Anterior cingulate cortex (tissue), 58 donors: Measurements from ENCODE around the gene TRIM69.

Experiments
- DNase-seq, 58 donors: peaks; one replicate each; lab custom pipeline; 2025; lab: John Stamatoyannopoulos, UW

Gene TRIM69

DNA sequence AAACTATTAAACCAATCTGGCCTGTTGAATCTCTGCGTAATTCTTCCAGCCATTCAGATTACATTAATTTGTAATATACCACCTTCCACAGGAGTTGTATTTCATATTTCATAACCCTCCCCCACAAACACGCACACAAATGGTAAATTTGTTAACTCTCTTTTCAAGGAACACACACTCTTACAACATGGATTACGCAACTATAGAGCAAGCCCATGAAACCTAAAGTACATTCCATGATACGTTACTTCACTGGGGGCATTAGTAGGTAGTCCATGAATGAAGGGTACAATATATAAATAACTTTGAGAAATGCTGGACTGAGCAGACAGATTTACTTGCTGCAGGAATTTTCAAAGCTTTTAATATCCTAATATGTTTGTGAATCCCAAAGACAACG lies 65.0 kb downstream of the TRIM69 start:
- no peak for DNase-seq

DNA sequence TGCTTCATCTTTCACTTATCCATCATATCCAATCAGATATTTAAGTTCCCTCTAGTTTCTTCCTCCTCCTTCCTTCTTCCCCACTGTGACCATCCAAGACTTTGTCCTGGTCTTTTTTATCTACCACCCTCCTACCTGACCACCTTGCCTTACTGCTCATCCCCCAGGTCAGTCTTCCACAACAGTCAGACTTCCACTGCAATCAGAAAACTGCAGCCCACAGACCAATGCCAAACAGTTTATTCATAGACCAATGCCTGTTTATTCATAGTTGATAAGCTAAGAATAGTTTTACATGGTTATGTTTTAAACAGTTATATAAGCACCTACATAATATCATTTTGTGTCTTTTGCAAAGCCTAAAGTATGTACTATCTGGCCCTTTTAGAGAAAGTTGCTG lies 65.5 kb downstream of the TRIM69 start:
- DNase-seq = no peak

DNA sequence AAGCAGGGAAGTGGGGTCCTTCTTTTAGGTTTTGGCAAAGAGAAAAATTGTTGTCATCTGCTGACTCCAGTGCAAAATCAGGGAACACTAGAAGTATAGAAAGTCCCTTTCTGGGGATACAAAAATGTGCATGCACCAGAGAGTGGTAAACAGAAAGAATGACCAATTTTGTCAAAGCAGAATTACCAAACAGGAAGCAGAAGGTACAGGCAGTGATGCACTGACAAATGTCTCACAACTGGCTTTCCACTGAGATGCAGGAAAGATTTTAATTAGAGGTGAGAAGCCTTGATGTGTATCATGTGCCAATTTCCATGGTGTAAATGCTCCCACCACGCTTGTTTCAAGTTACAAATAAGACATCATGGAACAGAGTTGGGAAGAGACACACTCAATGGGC lies 66.0 kb downstream of the TRIM69 start:
- no peak for DNase-seq

DNA sequence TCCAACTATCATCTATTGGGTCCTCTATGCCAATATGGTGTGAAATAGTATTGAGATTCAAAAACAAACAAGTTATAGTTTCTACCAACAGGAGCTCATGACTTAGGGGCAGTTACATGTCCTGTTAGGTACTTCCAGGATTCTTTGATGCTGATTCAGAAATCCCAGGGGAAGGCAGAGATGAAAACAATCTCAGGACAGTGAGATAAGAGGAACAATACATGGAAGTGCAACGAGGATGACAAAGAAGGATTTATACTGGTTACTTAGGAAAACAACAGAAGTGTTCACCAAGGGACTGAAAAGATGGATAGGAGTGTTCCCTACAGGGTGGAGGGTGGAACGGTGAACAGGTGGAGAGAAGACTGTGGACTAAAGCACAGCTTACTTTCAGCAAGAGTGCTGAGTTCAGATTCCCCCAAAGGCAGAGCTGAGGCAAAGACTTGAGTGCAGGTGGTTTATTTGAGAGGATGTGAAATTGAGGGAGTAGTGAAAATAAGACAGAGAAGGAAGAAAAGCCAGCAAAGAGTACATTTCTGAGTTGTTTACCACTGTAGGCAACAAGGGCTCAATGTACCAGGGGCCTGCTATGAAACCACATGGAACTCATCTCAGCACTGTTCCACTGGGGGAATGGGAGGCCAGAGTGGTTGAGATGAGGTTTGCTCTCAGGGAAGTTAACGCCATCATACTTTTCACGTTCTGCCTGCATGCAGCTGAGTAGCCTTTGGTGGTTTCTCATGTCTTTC lies 68.1 kb downstream of the TRIM69 start:
- DNase-seq = no peak

DNA sequence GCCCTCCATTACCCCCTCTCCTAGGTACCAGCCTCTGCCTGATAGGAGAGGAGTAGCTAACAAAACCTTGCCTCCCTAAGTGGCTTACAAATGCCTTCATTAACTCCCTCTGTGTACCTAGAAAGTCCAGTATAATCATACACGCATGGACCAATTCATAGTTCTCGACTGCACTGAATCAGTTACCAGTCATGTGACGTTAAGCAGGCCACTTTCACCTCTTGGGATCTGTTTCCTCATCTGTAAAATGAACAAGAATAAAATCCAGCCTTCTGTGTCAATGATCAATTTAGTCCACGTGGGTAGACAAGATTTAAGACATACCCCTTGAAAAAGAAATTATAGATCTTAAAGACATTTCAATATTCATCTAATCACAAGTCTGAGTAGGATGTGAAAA lies 72.2 kb downstream of the TRIM69 start:
- DNase-seq = no peak

DNA sequence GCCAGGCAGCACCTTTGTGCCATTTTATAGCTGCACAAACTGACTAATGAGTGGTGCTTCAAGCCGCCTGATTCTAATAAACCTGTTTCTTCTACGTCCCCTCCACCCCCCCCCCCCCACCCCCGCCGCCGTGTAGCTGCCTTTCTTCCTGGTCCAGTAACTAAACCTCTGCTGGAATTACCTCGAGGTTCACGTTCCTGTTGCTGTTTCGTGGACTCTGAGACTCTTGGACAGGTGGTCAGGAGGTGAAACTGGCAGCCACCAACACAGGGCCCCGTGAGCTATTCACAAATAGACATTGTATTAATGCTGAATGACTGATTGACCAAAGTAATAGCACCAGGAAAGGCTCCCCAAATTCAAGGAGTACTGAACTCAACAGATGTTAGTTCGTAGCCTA lies 73.9 kb downstream of the TRIM69 start:
- DNase-seq = no peak

DNA sequence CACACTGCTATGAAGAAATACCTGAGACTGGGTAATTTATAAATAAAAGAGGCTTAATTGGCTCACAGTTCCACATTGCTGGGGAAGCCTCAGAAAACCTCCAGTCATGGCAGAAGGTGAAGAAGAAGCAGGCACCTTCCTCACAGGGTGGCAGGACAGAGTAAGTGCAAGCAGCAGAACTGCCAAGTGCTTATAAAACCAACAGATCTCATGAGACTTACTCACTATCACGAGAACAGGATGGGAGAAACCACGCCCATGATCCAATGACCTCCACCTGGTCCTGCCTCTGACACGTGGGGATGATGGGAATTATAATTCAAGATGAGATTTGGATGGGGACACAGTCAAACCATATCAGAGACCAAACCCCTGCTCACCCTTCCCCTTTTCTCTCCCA lies 75.0 kb downstream of the TRIM69 start:
- DNase-seq = no peak

DNA sequence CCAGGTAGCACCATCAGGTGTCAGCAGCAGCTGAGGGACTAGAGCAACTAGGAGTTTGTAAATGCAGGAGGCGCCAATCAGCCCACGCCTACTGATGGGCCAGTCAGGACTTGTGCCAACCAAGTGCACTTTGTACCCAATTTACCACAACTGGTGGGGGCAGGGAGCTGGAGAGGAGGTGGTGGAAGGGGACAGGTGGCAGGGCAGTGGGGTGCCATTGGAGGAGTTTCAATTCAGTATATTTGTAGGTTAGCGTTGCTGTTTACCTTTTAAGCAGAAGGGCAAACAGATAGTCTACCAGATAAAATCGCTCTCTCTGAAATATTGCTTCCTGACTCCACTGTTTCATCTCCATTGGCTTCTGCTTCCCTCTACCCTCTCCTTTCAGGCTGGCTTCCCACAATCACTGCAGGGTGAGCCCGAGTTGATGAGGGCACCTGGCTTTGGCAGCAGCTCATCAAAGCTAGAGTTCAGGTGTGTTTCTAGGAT lies 75.7 kb downstream of the TRIM69 start:
- no peak for DNase-seq

DNA sequence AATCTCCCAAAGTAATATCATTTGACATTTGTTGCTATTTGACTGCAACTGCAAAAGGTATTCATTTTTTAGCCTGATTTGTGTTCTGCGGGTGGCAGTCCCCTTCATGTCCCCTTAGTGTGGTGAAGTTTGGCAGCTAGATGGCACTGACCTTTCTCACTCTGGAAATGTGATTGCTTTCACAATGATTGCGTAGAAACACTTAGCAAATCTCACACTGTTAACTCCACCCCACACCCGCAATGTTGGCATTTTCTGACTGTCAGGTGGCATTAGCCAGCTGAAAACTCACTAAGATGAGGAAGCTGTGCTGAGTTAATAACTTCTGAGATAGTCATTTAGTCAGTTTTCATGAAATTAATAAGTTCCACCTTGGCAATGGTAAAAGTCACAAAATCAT lies 76.9 kb downstream of the TRIM69 start:
- DNase-seq = no peak
